ENCODE measurements around the gene FBXW4. TPM values are rescaled to one million over a fixed set of nuclear protein-coding genes. Genes with fewer than 3 reads are reported as not detected.
"Not testable (repeated sequence)": the region's sequence is repeated elsewhere in the genome, so short reads cannot be mapped to it uniquely, and the experiment has no call there.

FBXW4 gene
- total RNA-seq, 1 donor from 2014 or later = 33.4 TPM

- DNase-seq (ENCODE audit: low read depth, low spot score) = no peak
- Mint-ChIP-seq H3K36me3 (ENCODE audit: low read depth) (peaks cover 4% of the 10 kb centered on the region), H3K4me1 (peaks cover 25% of the 10 kb centered on the region), H3K27ac (ENCODE audit: unreplicated experiment) (no peak overlapping the region), H3K27me3 (ENCODE audit: low read depth) (no peaks in the 10 kb centered on the region), H3K4me3 (no peak overlapping the region), H3K9me3 (no peaks in the 10 kb centered on the region)
- no peak for TF ChIP-seq CTCF (conservative IDR thresholded peaks at IDR 0.05)
Observed at GRCh38 chr10:101643546-101643945, 51.4 kb downstream of the FBXW4 start.

GRCh38 chr10:101639141-101639900, 55.6 kb downstream of the FBXW4 start:
- DNase-seq (ENCODE audit: low read depth, low spot score) = no peak
- Mint-ChIP-seq H3K27ac (ENCODE audit: unreplicated experiment) (peak overlapping the region; percentile 88), H3K27me3 (ENCODE audit: low read depth) (no peaks in the 10 kb centered on the region)

GRCh38 chr10:101633510-101633909, 61.5 kb downstream of the FBXW4 start:
- not testable (repeated sequence) for H3K27ac Mint-ChIP-seq (ENCODE audit: unreplicated experiment); H3K9me3 Mint-ChIP-seq; H3K4me3 Mint-ChIP-seq; H3K27me3 Mint-ChIP-seq (ENCODE audit: low read depth); DNase-seq (ENCODE audit: low read depth, low spot score)
- peaks cover 13% of the 10 kb centered on the region for H3K4me1 Mint-ChIP-seq
- peaks cover 11% of the 10 kb centered on the region for H3K36me3 Mint-ChIP-seq (ENCODE audit: low read depth)

More at GRCh38 chr10:101639141-101639900, 55.6 kb downstream of the FBXW4 start:
- Mint-ChIP-seq H3K36me3 (ENCODE audit: low read depth) (peaks cover 15% of the 10 kb centered on the region), H3K4me1 (peaks cover 15% of the 10 kb centered on the region), H3K4me3 (no peak overlapping the region), H3K9me3 (no peaks in the 10 kb centered on the region)
- no peak for TF ChIP-seq CTCF (conservative IDR thresholded peaks at IDR 0.05)

- Mint-ChIP-seq H3K27ac (ENCODE audit: unreplicated experiment) (no peak overlapping the region), H3K4me1 (peaks cover 13% of the 10 kb centered on the region), H3K4me3 (no peak overlapping the region), H3K9me3 (no peaks in the 10 kb centered on the region), H3K27me3 (ENCODE audit: low read depth) (peaks cover 3% of the 10 kb centered on the region), H3K36me3 (ENCODE audit: low read depth) (peaks cover 4% of the 10 kb centered on the region)
- no peak for DNase-seq (ENCODE audit: low read depth, low spot score)
- TF ChIP-seq CTCF (conservative IDR thresholded peaks at IDR 0.05) = no peak
Observed at GRCh38 chr10:101631821-101632475, 63.0 kb downstream of the FBXW4 start.

- no peak for TF ChIP-seq CTCF (conservative IDR thresholded peaks at IDR 0.05)
- H3K36me3 Mint-ChIP-seq (ENCODE audit: low read depth) = peaks cover 2% of the 10 kb centered on the region
- no peak overlapping the region for H3K27ac Mint-ChIP-seq (ENCODE audit: unreplicated experiment)
- no peaks in the 10 kb centered on the region for H3K9me3 Mint-ChIP-seq
- peaks cover 3% of the 10 kb centered on the region for H3K27me3 Mint-ChIP-seq (ENCODE audit: low read depth)
- H3K4me1 Mint-ChIP-seq = peaks cover 13% of the 10 kb centered on the region
- no peak overlapping the region for H3K4me3 Mint-ChIP-seq
- no peak for DNase-seq (ENCODE audit: low read depth, low spot score)
Observed at GRCh38 chr10:101630633-101630920, 64.4 kb downstream of the FBXW4 start.
